ENCODE results near the gene SF3A2.

Gene SF3A2

DNA sequence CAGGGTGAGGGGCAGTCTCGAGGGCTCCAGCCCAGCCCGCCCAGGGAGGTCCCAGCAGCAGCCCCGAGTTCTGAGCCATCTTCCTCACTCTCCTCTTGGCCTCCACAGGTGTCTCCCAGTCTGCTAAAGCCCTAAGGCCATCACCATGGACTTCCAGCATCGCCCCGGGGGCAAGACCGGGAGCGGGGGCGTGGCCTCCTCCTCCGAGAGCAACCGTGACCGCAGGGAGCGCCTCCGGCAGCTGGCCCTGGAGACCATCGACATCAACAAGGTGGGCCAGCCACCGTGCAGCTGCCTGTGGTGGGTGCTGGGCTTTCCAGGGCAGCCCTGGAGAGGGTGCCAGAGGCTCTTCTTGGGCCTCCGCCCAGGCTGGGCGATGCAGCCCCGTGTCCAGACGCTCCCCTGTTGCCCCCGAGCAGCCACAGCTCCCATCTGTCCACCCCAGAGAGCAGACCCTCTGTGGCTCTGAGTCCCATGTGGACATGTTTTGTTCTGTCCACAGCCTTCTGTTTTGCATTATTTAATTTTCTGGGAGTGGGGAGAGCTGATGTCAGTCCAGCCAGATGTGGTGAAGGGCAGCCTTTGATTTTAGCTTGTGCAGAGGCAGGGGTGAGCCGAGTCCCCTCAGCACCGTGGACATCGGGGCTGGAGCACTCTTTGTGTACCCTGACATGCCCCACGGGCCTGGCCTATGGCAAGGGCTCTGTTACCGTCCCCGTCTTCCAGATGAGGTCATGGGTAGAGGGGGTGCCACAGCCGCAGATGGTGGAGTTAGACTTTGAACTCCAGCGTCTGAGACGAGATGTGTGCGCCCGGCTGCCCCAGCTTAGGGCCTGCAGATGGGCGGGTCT is 6.9 kb downstream of the SF3A2 start:
- no peak for DNase-seq

DNA sequence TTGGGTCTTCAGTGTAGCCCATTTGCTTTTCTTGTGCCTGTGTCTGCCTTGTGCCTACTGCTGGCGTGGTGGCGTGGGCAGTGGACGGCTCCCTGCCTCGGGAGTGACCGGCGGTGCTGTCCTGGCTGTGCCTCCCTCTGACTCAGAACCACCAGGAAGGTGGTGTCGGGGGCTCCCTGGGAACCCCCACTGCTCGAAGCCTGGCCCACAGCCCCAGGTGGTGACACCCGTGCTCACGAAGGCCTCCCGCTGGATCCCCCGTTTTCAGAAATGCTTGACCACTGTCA is 7.4 kb downstream of the SF3A2 start:
- no peak for DNase-seq

GRCh38 chr19:2244486-2244885 is 7.9 kb downstream of the SF3A2 start:
- DNase-seq = no peak

DNA sequence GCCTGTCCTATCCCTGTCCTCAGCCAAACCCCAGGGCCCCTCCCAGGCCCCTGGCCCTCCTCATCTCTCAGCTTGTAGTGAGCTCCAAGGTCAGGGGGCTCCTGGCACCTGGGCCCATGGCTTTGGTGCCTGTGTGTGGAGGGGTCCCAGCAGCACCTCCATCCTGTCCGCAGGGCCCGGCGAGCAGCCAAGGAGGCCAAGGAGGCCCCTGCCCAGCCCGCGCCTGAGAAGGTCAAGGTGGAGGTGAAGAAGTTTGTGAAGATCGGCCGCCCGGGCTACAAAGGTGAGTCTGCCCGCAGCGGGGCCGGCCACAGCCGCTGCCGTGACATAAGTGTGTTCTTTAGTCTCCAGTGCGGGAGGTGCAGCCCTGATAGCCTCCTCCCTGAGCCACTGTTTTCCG is 8.6 kb downstream of the SF3A2 start:
- DNase-seq = no peak

- DNase-seq = no peak
These were observed 9.5 kb downstream of the SF3A2 start for GRCh38 chr19:2246014-2246620.

DNA sequence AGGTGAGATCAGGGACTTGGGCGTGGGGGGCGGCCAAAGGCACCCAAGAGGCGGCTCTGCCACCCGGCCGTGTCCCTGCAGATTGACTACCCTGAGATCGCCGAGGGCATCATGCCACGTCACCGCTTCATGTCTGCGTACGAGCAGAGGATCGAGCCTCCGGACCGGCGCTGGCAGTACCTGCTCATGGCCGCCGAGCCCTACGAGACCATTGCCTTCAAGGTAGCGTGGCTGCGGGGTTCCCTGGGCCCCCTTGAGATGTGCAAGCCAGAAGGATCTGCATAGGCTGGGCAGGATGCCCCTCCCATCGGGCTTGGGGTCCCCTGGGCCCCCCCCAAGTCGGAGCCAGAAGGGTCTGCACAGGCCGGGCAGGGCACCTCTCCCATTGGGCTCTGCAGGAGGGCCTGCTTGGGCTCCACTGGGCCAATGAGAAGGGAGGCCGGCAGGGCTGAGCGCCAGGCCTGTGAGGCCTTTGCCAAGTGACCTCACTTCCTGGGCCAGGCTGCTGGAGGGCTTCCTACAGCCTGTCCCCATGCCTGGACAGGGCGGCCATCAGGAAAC is 10.3 kb downstream of the SF3A2 start:
- no peak for DNase-seq

- DNase-seq = no peak
These were observed 10.9 kb downstream of the SF3A2 start for GRCh38 chr19:2247433-2248101.

- DNase-seq = no peak
These were observed 11.7 kb downstream of the SF3A2 start for GRCh38 chr19:2248136-2249009.

DNA sequence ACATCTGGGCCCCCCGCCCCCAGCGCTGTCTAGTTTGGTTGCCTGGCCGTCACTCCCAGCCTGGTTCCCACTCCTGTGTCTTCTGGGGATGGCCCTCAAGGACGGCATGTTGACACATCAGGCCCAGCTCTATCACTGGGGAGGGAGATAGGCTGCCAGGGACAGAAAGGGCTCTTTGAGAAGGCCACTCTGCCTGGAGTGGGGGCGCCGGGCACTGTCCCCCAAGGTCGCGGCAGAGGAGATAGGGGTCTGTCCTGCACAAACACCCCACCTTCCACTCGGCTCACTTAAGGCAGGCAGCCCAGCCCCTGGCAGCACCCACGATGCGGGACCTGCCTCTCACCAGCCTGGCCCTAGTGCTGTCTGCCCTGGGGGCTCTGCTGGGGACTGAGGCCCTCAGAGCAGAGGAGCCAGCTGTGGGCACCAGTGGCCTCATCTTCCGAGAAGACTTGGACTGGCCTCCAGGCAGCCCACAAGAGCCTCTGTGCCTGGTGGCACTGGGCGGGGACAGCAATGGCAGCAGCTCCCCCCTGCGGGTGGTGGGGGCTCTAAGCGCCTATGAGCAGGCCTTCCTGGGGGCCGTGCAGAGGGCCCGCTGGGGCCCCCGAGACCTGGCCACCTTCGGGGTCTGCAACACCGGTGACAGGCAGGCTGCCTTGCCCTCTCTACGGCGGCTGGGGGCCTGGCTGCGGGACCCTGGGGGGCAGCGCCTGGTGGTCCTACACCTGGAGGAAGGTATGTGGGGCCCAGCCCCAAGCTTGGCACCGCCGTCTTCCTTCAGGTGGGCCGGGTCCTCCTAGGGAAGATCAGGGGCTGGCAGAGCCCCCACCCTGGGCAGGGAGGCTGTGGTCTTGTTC is 12.6 kb downstream of the SF3A2 start, which contains the start of gene AMH:
TSS of gene AMH (plus strand) at position 314 of the 857 bp plus-strand sequence. CDS start at position 324, 10 bp downstream.
- no peak for DNase-seq

- no peak for DNase-seq
These were observed 13.5 kb downstream of the SF3A2 start for GRCh38 chr19:2249880-2250765.

GRCh38 chr19:2250766-2251105 is 14.1 kb downstream of the SF3A2 start:
- DNase-seq = no peak

GRCh38 chr19:2251106-2252054 is 14.8 kb downstream of the SF3A2 start:
- DNase-seq = no peak

DNA sequence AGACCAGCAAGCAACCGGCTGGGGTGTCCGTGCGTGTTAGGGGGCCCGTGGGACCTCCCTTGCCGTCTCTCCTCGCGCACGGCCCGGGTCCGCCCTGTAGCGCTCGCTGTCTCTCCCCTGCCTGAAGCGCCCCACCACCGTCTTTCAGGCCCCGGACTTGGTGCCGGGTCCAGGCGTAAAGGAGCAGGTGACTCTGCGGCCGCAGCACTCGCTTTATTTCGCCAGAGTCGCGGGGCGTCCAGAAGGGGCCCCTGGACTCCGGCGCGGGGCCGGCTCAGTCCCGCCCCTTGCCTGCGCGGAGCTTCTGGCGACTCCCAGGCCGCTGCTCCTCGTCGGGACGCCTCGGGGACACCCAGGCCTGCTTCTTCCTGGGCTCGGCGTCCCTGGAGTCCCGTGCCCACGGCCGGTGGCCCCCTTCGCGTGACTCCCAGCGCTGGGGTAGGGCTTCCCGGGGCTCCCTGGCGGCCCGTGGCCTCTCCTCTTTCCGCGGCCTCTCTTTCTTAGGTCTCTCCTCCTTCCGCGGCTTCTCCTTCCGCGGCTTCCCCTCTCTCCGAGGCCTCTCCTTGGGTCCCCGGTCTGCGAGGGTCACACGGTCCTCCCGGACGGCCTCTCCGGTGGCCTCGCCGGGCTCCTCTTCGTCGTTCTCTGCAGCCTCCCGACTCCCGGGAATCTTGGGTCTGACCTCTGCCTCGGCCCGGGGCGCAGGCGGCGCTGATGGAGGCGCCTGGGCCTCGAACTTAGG is 15.6 kb downstream of the SF3A2 start:
- DNase-seq = no peak

DNA sequence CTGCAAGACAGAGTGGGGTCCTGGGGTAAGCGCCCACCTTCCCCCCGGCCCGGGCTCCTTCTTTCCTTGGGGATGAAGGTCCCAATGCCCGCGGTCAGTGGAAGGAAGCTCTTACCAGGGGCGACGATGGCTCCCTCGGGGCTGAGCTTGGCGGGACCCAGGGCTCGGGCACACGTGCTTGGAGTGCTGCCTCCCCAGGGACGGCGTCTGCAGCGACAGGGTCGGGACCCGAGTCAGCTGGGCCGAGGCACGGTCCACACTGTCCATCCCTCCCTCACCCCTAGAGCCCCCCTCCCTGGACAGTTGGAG is 16.1 kb downstream of the SF3A2 start:
- no peak for DNase-seq

- peak; percentile 12 for DNase-seq
These were observed 16.8 kb downstream of the SF3A2 start for GRCh38 chr19:2253106-2254063.

DNA sequence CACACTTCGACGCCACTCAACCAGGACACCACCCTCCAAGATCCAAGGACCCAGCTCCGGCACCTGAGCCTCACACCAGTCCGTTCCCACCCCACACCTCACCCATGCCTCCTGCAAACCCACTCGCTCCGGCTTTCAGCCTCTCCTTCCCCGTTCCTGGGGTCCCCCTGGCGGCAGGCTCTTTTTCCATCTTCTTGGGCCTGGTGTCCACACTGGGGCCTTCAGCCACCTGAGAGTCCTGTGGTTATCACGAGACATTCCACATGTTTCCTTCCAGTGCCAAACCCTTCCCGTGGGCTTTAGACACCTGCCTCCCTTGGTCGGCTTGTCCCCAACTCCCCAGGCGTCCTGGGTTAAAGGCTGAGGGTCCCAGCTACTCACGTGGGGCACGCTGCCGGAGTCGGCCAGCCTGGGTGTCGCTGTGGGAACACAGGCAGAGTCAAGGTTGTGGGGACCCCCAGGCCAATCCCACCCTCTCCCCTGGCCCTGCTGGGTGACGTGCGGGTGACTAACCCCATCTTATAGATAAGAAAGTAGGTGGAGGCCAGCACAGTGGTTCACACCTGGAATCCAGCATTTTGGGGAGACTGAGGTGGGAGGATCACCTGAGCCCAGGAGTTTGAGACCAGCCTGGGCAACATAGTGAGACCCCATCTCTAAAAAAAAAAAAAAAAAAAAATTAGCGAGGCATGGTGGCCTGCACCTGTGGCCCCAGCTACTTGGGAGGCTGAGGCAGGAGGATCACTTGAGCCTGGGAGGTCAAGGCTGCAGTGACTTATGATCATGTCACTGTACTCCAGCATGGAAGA is 17.6 kb downstream of the SF3A2 start:
- DNase-seq = no peak

Measured in NCI-H1092 treated with DMSO at 0.1 percent for 48 hours (cell line).